Coronary artery (tissue), 2 donors: ENCODE results near the gene ZFHX2.

Source experiments
- DNase-seq: peaks from one replicate; pipeline ENCODE4 v3.0.0-alpha.2; 2017; ENCODE audit warnings: low spot score
- H3K27ac ChIP-seq, 2 donors: fragments of 200-600 bp; sonication (generic); one replicate each; pipeline ENCODE4 v1.5.1; 2016 to 2019
- H3K4me3 ChIP-seq: fragments of 200-600 bp; sonication (generic); 2 replicates; pipeline ENCODE4 v1.5.1; 2016; ENCODE audit warnings: mild to moderate bottlenecking, moderate library complexity
- TF ChIP-seq, protein P1 (sequence below): fragments of 200-600 bp; sonication (generic); IDR thresholded peaks from one replicate; pipeline ENCODE4 v1.5.1; 2019; ENCODE audit warnings: antibody characterized with exemption

Gene ZFHX2

DNA sequence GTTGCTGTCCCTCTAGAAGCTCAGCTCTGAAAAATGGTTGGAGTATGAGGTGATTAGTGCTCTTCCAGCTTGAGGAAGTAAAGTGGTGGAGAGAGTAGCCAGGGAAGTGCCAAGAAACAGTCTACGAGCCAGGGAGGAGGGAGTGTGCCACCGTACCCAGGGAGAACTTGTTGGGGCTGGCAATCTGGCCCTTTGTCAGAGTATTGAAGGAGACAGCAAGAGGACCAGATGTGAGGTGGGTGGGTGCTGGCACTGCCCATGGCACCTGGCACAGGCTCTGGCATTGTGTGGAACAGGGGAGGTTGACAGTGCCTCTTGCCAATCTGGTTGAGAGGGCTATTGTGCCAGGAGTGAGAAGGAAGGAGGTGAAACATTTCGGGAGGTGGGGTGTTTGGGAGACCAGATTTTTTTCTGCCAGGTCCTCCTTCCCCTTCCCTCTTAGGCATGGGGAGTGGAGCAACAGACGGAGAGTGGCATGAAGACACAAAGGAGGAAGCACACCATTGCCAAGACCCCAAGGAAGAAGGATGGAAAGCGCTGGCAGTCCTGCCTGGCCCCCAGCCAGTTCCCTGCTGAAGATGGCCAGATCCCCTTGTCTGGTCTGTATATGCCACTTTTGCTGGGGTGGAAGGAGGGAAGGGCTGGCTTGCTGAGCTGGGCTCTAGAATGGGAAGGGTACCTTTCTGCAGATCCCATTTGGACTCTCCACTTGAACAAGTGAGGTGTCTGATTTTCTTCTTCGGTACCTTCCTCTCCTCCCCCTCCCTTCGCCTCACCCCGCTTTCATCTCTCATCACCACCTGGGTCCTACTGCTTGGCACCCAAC is 37.5 kb downstream of the ZFHX2 start:
- H3K27ac ChIP-seq, result no peak overlapping the region
- peak; percentile 63 for DNase-seq
- TF ChIP-seq, protein P1, sequence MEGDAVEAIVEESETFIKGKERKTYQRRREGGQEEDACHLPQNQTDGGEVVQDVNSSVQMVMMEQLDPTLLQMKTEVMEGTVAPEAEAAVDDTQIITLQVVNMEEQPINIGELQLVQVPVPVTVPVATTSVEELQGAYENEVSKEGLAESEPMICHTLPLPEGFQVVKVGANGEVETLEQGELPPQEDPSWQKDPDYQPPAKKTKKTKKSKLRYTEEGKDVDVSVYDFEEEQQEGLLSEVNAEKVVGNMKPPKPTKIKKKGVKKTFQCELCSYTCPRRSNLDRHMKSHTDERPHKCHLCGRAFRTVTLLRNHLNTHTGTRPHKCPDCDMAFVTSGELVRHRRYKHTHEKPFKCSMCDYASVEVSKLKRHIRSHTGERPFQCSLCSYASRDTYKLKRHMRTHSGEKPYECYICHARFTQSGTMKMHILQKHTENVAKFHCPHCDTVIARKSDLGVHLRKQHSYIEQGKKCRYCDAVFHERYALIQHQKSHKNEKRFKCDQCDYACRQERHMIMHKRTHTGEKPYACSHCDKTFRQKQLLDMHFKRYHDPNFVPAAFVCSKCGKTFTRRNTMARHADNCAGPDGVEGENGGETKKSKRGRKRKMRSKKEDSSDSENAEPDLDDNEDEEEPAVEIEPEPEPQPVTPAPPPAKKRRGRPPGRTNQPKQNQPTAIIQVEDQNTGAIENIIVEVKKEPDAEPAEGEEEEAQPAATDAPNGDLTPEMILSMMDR, result no peak
- no peak overlapping the region for H3K4me3 ChIP-seq

DNA sequence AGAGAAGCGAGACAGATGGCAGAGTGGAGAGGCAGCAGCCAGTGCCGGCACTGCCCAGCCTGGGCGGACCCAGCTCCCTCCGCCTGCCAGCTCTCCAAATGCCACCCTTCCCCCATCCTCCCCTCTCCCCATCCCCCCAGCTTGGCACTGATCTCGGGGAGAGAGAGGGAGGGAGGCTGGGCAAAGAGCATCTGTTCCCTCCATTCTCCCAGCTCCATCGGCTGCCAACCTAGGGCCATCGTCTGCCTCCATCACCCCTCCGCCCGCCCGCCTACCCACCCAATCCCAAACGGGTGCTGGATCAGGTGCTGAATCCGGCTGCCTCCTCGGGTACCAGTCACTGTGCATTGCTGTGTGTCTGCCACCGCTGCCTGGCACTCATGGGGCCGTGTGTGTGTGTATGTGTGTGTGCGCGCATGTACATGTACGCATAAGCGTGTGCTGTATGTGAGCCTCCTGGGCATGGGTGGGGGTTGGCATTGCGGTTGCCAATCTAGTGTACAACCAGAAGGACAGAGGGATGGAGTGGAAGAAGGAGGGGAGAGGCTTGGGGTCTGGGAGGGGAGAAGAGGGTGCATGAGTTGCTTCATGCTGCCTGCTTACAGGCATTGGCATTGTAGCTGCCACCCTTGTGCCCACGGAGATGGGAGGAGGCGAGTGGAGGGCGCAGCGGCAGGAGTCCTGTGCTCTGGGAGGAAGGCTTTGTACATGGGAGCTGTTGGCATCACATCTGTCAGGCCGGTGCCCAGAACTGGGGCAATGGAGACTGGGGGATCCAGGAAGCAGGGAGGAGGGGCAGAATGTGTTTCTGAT is 38.4 kb downstream of the ZFHX2 start:
- TF ChIP-seq, protein P1, result no peak
- peak; percentile 57 for DNase-seq
- Histone ChIP-seq H3K4me3 (no peak overlapping the region), H3K27ac (no peak overlapping the region)

DNA sequence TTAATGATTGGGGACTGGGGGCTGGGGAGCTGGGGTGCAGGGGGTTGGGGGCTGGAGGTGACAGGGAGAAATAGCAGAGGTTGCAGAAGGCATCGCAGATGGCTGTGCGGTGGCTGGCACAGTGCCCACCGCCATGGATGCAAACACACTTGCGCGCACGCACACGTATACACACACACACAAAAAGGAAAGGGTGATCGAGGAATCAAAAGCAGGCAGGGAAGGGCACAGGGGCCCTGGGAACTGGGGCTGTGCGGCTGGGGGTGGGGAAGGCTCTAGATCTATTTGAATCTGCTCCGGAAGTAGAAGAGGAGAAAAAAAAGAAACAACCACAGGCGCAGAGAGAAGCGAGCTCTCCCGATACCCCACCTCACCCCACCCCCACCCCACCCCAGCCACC is 39.4 kb downstream of the ZFHX2 start:
- Histone ChIP-seq H3K4me3 (no peak overlapping the region), H3K27ac (no peak overlapping the region)
- TF ChIP-seq, protein P1, result no peak
- no peak for DNase-seq

DNA sequence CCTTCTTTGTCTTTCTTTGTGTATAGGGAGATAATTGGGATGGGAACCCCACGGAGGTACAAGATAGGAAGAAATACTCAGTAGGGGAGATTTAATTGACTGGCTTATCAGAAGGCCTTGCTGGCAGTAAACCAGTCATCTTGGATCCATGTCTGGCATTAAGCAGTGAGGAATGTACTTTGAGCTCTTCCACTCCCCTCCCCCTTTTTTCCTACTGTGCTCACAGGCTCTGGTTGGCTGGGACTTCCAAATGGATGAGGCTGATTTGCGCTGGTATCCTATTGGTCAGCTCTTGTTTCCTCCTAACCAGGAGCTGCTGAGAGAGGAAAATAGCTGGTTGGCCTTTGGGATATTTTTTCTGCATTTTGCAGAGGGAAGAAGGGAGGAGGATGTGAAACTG is 57.3 kb downstream of the ZFHX2 start:
- no peak overlapping the region for H3K27ac ChIP-seq
- no peak for DNase-seq
- TF ChIP-seq, protein P1, result no peak
- no peak overlapping the region for H3K4me3 ChIP-seq

DNA sequence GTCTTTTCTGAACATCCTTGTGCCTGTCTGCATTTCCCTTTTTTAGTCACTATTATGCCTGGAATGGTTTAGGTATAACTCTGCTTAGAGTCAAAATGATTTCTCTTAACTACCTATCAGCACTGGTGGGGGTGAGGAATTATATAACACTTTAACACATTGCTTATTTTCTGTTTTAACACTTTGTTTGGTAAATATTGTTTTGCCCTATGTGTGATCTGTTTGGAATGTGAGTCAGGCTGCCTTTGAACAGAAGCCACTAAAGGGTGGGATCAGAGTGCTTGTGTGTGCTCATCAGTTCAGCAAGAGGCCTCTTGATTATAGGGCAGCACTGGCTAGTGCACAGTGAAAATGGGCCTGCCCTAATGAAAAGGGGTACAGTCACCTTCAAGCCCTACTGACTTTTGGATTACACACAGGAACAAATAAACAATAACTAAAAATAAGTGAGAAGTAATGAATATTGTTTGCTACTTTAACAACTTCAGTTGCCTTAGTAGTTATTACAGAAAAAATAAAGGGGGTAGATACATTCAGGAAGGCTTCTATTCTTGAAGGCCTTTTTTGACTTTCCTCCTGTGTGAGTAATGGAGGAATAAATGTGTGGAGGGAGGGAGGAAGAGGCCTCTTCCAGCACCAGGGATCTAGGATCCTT is 58.8 kb downstream of the ZFHX2 start:
- TF ChIP-seq, protein P1, result no peak
- DNase-seq, result no peak
- no peak overlapping the region for H3K4me3 ChIP-seq
- no peak overlapping the region for H3K27ac ChIP-seq

DNA sequence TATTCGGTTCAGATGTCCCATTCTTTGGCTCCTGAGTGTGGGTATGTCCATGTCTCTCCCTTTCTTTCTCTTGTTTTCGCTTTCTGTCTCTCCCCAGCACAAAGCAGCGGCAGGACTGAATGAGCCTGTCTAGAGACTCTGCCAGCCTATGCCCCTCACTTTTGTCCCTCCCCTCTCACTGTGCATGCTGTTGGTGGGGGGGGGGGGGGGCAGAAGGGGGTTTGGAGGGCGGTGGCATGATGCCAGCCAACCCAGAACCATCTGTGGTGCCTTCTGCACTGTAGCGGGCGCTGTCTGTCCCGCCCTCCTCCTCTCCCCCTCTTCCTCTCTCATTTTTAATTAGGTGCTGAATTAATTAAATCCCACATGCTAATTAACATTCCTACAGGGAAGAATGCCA is 64.3 kb downstream of the ZFHX2 start:
- Histone ChIP-seq H3K27ac (no peak overlapping the region), H3K4me3 (no peak overlapping the region)
- TF ChIP-seq, protein P1, result no peak
- DNase-seq, result no peak
